ENCODE results near the gene CMTM5.

Gene CMTM5

DNA sequence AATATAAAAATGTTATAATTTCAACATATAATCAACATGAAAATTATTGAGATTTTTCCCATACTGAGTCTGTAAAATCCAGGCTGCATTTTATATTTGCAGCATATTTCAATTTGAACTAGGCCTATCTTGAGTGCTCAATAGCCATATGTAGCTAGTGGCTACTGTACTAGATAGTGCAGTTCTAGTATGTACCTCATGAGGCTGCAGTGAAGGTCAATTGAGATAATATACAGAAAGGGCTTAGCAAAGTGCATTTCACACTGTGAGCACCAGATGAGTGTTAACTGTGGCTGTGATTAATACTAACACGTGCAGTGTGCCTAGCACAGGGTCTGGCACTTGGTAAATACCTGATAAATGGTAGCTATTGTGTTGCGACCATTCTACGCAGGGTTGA is 18.8 kb upstream of the CMTM5 start:
- no peak for DNase-seq (ENCODE audit: low spot score)

DNA sequence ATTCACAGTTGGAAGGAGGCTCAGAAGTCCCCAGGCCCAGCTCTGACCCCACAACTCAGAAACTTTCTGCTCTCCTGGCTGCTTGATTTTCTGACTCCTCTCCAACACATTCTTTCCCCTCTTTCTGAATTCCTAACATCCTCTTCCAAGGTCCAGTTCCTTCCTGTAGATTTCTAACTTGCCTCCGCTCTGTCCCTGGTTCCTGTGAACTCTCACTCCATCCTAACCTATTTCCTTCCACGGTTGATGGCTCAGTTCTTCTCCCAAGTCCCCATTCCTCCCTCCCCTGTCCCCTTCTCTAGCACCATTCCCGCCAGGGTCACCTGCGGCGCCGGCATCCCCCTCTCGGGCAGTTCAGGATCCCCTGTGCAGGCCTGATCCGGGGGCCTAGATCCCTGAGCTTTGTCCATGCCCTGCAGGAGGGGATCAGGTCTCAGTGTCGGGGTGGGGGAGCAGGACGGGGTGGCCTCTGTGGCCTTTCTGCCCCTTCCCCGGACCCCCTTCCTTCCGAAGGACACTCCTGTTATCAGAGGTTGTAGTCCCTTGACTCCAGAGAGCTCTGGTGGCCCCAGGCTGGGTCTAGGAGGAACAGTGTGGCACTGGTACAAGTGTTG is 18.2 kb upstream of the CMTM5 start:
- no peak for DNase-seq (ENCODE audit: low spot score)

DNA sequence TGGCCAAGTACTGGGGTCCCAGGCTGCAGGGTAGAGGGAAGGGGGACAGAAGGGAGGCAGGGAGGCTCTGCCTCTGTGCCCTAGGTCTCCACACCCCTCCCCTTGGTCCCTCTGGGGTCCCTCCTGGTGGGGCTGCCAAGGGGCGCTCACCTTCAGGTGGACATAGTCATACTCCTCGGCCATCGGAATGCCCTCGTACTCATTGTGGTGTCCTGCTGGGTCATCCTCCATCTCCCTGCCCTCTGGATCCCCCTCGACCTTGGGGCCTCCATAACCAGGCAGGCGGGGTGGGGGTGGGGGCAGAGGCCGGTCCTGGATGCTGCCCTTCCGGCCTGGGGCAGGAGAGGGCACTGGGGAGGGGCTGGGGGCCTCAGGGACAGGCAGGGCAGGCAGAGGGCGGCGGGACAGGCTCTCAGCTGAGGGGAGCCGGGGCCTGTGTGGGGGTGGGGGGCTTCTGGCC is 17.6 kb upstream of the CMTM5 start:
- DNase-seq (ENCODE audit: low spot score): no peak

DNA sequence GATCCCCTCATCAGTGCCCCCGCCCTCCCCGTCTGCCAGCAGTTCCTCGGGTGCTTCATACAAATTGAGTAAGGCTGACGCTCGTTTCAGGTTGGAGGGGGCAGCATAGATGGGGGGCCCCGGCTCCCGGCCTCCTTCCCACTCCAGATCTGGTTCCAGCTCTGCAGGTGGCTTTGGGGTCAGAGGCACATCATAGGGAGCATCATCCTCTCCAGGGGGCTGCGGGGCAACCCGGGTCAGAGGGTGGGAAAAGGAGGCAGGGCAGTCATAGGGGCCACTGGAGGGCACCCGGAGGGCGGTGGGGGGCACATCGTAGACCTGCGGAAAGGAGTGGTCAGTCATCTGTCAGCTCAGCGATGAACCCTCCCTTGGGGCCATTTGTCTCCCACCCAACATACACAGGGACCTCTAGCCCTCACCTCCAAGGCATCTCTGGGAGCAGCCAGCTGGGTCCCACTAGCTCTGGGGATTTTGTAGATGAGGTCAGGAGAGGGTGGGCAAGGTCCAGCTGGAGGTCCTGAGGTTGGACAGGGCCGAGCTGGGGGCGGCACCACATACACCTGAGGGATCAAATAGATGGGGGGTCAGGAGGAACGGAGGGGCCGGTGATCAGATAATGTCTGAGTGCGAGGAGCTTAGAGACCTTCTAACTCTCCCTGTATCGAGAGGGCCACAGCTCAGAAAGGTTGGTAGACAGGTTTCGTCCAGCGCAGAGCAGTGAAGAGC is 17.0 kb upstream of the CMTM5 start:
- DNase-seq (ENCODE audit: low spot score): no peak

DNA sequence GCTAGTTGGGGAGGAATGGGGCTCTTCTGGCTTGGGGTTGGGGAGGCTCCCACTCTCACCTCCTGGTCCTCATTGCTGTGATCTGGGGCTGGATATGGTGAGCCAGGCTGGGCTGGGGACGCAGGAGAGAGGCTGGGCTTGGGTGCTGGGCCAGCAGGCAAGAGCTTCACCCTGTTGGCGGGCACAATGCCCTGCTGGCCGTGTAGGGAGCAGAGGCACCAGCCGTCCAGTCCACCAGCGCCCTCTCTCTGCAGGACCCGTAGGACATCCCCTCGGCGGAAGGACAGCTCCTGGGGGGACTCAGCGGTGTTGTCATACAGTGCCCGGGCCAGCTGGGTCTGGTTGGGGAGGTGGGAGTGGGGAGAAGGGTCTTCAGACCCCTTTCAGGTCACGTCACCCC is 16.4 kb upstream of the CMTM5 start:
- DNase-seq (ENCODE audit: low spot score): peak; percentile 89

DNA sequence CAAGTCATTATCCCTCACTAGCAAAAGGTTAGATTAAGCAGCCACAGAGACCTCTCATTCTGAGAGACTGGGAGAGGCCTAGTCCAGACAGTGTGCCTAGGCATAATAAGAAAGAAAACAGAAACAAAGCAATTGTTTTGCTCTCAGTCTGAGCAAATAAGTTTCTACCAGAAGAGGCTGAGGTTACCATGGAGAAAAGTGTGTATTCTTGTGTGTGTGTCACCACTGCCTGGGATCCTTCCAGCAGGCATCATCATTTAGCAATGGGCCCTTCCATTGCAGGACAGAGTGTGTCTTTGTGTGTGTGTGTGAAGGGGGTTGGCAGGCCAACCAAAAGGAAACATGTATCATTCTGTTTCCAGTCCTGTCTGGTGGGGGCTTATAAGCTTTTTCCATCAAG is 15.5 kb upstream of the CMTM5 start:
- peak; percentile 68 for DNase-seq (ENCODE audit: low spot score)

DNA sequence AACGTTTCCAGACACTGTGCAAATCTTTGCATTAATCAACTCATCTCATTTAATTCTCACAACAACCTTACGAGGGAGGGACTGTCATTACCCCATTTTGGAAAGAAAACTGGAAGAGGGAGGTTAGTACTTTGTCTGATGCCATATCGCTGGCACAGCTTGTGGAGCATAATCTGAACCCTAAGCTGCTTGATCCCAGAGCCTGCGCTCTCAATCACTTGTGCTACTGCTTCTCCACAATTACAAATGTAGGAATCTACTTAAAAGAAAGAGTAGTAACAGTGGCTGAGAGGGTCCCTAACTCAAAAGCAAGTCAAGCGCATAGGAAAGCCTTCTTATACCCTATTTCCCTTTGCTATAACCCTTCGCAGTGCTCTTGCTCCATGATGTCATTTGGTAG is 15.1 kb upstream of the CMTM5 start:
- no peak for DNase-seq (ENCODE audit: low spot score)

DNA sequence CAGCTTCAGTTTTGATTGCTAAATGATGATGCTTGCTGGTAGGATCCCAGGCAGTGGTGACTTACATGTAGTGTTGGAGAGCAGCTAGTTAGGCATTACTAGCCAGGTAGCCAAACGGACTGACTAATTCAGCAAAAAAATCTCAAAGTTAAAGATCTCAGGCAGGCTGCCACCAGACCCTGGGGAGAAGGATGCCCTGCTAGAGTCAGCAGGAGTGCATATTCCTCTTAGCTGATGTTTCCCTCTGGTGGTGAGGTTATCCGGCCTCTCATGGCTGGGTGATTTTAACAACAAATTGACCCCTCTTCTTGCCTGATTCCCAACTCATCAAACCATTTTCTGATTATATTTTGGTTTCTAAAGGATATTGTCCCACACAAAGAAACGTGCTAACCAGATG is 14.6 kb upstream of the CMTM5 start:
- DNase-seq (ENCODE audit: low spot score): no peak

DNA sequence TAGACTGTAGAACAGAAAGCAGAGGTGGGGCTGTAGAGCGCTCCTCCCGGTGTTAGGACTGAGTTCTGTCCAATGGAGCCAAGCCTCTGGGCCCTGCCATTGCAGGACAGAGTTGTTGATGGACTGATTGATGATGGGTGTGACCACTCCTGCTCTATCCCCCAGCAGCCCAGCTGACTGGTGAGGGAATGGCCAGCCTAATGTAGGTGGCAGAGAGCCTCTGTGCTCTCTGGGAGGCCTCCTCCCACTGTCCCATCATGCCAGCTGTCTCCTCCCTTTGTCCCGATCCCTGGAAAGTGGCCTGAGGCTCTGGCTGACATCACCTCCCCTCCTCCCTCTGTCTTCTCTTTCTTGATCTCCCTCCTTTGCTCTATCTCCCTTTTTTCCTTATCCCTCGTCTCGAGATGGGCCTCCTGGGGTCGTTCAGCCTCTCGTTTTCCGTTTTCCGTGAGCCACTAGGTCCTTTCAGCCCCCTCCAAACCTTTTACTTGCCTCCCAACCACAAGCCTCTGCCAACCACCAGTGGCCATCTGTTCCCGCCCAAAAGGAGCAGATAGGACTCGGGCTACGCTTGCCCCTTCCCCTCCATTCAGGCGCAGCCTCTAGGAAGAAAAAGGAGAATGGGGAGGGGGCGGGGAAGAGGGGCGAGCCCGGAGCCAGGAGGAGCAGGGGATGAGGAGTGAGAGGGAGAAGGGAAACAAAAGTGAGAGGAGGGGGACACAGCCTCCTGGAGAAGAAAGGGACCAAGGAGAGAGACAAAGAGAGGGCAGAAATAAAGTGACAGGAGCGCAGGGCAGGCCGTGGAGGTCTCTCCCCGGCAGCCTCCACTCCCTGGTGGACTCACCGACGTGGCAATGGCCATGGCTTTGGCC is 12.4 kb upstream of the CMTM5 start:
- peak; percentile 88 for DNase-seq (ENCODE audit: low spot score)

DNA sequence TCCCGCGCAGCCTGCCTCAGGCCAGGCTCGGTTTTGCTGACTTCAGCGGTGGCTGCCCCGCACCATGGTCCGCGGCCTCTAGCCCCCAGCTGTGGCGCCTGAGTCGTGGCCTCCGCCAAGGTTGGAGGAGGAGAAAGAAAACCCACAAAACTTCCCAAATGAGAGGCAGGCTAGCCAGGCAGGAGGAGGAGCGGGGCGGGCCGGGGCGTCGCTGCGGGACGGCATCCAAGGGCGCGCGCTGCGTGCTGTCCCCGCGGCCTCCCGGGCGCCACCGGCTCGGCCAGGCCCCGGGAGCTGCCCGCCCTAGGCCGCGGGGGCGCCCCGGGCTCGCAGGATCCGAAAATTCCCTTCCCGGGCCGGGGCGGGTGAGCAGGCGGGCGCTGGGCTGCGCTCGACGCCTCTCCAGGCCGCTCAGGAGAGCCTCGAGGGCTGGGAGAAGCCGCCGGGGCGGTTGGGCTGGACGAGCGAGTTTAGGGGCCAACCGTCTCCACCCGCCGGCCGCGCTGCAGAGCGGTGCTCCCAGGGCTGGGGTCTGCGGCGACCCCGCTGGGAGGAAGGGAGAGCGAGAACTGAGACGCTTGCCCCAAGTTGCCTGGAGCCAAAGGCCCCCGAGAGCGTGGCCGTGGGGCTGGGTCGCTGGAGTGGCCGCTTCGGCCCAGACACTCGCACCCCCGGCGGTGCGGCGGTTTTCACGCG is 11.7 kb upstream of the CMTM5 start, which contains the start of gene EFS:
Gene EFS, minus strand, starts transcription at position 137 of the 696 bp plus-strand sequence. CDS start 147 bp downstream, outside the sequence.
- DNase-seq (ENCODE audit: low spot score): peak; percentile 60

DNA sequence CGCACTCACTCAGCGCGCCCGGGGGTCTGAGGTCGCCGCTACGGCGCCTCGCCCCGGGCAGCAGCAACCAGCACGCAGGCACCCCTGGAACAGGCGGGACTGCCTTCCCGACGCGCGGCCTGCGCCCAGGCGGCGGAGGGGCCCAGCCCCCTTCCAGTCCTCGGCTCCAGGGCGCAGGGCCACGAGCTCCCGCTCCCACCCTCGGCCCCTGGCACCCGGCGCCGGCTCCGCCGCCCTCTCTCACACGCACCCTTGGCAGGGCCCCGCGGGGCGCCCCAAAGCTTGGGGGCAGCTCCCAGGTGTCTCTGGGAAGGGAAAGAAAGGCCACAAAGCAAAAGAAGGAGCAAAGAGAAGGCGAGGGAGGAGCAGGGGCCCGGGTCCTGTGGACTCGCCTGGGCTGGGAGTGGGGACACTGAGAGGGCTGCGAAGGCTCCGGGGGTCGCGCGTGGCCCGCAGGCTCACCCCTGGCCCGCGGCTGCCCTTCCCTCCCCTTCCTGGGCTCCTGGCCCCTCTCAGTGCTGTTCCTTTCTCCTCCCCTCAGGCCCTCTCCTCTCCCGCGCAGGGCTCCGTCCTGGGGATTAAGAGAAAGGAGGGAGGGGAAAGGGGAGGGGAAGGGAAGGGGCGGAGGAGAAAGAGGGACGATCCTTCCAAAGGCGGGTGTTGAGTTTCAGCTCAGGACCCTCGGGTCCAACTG is 11.0 kb upstream of the CMTM5 start:
- peak; percentile 83 for DNase-seq (ENCODE audit: low spot score)

DNA sequence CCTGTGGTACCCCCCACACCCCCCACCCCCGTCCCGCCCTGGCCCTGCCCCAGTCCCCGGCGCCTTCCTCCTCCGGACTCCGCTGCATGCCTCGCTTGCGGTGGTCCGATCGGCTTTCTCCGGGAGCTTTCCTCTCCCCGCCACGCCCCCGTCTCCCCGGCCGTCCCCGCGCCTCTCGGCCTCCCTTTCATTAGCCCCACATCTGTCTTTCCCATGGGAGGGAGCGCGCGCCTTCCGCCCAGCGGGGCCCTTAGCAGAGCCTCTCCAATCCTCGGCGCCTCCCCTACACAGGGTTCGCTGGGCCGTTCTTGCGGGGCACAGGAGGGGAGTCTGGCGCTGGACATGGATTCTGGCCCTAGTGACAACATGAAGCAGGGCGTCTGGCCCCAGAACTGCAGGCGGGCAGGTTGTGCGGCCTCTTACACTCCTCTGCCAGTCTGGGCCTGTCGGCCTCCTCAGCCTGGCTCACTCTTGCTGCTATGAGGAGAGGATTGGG is 10.4 kb upstream of the CMTM5 start:
- DNase-seq (ENCODE audit: low spot score): peak; percentile 72

DNA sequence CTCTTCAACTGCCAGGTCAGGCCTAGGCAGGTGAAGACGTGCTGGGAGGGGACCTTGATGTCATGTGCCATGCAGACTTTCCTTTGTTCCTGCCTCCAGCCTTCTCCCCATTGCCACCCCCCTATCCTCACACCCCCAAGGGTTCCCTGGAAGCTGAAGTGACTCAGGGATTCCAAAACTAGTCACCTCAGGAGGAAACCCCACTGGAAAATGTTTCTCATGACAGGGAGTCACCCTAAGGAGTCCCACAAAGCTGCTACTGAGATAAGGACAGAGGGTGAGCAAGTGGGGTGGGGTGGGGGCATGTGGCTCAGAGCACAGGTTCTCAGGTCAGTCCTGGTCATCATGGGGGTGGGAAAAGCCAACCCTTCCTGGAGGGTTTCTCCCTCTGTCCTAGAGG is 6.6 kb upstream of the CMTM5 start:
- DNase-seq (ENCODE audit: low spot score): no peak

DNA sequence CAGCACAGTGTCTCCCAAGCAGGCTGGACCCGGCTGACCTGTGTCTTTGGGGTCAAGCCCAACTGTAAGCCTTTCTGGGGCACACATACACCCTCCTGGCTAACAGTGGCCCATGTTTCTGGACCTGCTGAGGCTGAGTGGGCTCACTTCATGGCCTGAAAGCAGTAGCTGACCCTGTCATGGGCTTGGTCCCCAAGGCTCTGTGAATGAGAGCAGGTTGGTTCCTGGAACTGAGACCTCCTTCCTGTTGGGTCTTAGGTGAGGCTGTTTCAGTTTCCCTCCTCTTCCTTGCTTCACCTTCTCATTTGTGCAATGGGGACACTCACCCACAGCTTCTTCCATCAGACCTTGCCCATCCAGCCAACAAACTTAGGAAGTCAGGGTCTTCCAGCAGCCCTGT is 5.0 kb upstream of the CMTM5 start:
- no peak for DNase-seq (ENCODE audit: low spot score)

DNA sequence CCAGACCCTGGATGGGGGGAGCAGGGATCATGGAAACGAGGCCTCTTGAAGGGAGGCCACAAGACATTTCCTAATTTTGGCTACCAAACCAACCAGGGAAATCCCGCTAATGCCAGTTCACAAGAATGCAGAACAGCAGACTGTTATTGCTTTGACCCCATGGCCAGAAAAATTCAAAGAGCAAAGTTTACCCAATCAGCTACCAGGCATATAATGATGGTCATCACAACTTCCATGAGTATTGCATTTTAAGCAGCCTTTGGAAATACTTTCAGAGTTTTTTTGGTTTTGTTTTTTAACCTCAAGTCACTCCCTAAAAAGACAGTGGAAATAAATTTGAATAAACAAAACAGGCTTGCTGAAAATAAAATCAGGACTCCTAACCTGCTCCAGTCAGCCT is 4.3 kb upstream of the CMTM5 start, which contains the start of gene IL25:
Gene IL25, plus strand, starts transcription at position 301 of the 400 bp plus-strand sequence.
- DNase-seq (ENCODE audit: low spot score): no peak

DNA sequence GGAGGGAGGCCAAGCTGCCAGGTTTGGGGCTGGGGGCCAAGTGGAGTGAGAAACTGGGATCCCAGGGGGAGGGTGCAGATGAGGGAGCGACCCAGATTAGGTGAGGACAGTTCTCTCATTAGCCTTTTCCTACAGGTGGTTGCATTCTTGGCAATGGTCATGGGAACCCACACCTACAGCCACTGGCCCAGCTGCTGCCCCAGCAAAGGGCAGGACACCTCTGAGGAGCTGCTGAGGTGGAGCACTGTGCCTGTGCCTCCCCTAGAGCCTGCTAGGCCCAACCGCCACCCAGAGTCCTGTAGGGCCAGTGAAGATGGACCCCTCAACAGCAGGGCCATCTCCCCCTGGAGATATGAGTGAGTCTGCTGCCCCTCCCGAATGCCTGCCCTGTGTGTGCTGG is 3.8 kb upstream of the CMTM5 start:
- no peak for DNase-seq (ENCODE audit: low spot score)

DNA sequence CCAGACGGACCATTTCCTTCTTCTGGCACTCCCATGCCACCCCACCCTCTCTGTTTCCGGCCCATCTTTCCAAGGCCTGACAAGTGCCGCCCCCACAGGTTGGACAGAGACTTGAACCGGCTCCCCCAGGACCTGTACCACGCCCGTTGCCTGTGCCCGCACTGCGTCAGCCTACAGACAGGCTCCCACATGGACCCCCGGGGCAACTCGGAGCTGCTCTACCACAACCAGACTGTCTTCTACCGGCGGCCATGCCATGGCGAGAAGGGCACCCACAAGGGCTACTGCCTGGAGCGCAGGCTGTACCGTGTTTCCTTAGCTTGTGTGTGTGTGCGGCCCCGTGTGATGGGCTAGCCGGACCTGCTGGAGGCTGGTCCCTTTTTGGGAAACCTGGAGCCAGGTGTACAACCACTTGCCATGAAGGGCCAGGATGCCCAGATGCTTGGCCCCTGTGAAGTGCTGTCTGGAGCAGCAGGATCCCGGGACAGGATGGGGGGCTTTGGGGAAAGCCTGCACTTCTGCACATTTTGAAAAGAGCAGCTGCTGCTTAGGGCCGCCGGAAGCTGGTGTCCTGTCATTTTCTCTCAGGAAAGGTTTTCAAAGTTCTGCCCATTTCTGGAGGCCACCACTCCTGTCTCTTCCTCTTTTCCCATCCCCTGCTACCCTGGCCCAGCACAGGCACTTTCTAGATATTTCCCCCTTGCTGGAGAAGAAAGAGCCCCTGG is 1.2 kb upstream of the CMTM5 start:
- DNase-seq (ENCODE audit: low spot score): no peak

DNA sequence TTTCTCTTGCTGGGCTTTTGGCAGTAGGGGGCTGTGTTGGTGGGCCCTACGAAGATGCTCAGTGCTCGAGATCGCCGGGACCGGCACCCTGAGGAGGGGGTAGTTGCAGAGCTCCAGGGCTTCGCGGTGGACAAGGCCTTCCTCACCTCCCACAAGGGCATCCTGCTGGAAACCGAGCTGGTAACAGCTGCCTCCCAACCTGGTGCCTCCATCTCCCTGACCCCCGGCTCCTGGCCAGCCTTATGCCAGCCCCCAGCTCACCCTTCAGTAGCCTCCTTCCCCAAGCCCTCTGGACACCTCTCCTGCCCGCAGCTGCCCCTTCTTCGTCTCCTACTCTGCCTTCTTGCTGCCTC is 328 bp downstream of the CMTM5 start:
- DNase-seq (ENCODE audit: low spot score): no peak

DNA sequence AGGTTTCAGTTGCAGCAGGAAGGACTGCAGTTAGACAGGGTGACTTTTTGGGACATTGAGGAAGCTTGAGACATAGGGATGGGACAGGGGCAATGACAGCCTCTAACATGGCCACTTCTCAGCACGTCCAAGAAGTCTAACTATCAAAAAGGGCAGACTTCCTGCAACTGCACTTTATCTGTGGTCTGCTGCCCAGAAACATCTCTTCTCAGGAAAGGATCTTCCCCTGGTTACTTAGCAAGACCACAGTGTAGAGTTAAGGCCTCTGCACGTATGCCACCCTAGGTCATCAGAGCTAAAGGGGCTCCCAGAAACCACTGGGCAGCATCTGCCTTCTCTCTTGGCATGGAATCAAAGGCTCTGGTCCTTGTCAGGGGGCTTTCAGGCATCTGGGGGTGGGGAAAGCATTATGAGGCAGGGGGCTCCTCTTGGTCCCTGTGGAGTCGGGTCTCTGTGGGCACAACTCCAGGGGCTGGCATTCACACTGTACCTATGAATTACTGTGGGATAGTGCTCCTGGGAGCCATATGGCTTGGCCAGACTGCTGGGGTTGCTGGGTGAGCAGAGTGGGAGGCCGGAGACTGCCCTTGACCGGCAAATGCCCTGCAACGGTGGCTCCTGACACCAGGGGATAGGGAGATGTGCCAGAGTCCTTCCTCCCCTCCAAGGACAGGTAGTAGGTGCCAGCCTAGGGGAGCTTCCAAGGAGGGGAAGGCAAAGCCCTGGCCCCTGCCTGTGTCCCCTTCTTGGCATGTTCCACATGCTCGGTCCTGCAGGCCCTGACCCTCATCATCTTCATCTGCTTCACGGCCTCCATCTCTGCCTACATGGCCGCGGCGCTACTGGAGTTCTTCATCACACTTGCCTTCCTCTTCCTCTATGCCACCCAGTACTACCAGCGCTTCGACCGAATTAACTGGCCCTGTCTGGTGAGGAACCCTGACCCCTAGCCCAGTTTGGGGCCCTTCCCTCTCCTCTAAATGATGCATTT is 1.0 kb downstream of the CMTM5 start:
- no peak for DNase-seq (ENCODE audit: low spot score)

All from Ammon's horn (tissue), 1 donor.